Small intestine (tissue), 7 donors: ENCODE data around the gene SMIM20. TPM values are rescaled to one million over a fixed set of nuclear protein-coding genes. Genes with fewer than 3 reads are reported as not detected.
A peak's percentile ranks its signal among the peaks of the same experiment; 100 is the strongest.

Experiments used
- DNase-seq, 2 donors: peaks; one replicate each; pipeline versions ENCODE4 v3.0.0 to v3.0.0-alpha.2; 2013
- FAIRE-seq: peaks from 2 replicates; lab custom pipeline; 2012; peaks lifted over from hg19 to GRCh38; lab: Jason Lieb, UNC
- H3K27ac ChIP-seq, 3 donors: one replicate each; pipeline ENCODE4 v1.5.1; 2013; ENCODE audit warnings: low read length in 2 of 3, mild to moderate bottlenecking in 2 of 3, control low read depth in 1 of 3, inconsistent platforms in 1 of 3, low read depth in 1 of 3, moderate library complexity in 1 of 3
- H3K27me3 ChIP-seq, 3 donors: one replicate each; pipeline ENCODE4 v1.6.1; 2013; ENCODE audit warnings: low read length in 3 of 3, inconsistent platforms in 1 of 3; ENCODE audit not compliant: control insufficient read depth in 3 of 3, insufficient read depth in 3 of 3
- H3K36me3 ChIP-seq, 3 donors: one replicate each; pipeline ENCODE4 v1.6.1; 2013; ENCODE audit warnings: low read length in 3 of 3, inconsistent platforms in 1 of 3, low read depth in 1 of 3, mild to moderate bottlenecking in 1 of 3, moderate library complexity in 1 of 3; ENCODE audit not compliant: control insufficient read depth in 3 of 3, insufficient read depth in 2 of 3
- H3K4me1 ChIP-seq, 3 donors: one replicate each; pipeline ENCODE4 v1.6.1; 2013; ENCODE audit warnings: low read length in 2 of 3, inconsistent platforms in 1 of 3, low read depth in 1 of 3, mild to moderate bottlenecking in 1 of 3, moderate library complexity in 1 of 3; ENCODE audit not compliant: control insufficient read depth in 3 of 3, insufficient read depth in 2 of 3
- H3K4me3 ChIP-seq, 3 donors: one replicate each; pipeline ENCODE4 v1.5.1; 2013; ENCODE audit warnings: low read length in 3 of 3, control low read depth in 1 of 3, inconsistent platforms in 1 of 3, low read depth in 1 of 3, mild to moderate bottlenecking in 1 of 3, moderate library complexity in 1 of 3
- H3K9me3 ChIP-seq, 2 donors: one replicate each; pipeline ENCODE4 v1.6.1; 2013; ENCODE audit warnings: low read depth in 1 of 2, low read length in 1 of 2; ENCODE audit not compliant: control insufficient read depth in 2 of 2, insufficient read depth in 1 of 2
- WGBS, 3 donors: extraction: QIAGEN DNeasy Blood & Tissue Kit; methylation state at CpG; one replicate each; pipeline ENCODE4 v1.1.7; 2013; 5-methylcytosine and 5-hydroxymethylcytosine counted together
- polyA plus RNA-seq, 4 donors: library from polyadenylated mRNA; stranded (reverse) in 3 of 4; unstranded in 1 of 4; fragments of 200-250 nt in 3 of 4; fragments of 120-200 nt in 1 of 4; gene quantifications; one replicate each; pipeline versions ENCODE4 v1.2.1 to v1.2.3, GENCODE V29; 2013
- donor health status: healthy with polysubstance abuse.
- donor health status: control.
- donor health status: control.
- donor health status: Bipolar disorder and iron deficiency.
- donor health status: healthy.

Gene SMIM20
- polyA plus RNA-seq, 4 donors = 50.1 to 101 (median 75.5) TPM

GRCh38 chr4:25874655-25875054, 39.4 kb upstream of the SMIM20 start:
- H3K4me1 ChIP-seq = no peaks in the 10 kb centered on the region
- WGBS, 3 donors = 79 to 90% (median 82%) methylated on average over 3 of the region's 3 CpGs
- H3K36me3 ChIP-seq = no peaks in the 10 kb centered on the region
- FAIRE-seq = no peak
- no peaks in the 10 kb centered on the region for H3K9me3 ChIP-seq
- H3K27me3 ChIP-seq = no peaks in the 10 kb centered on the region
- no peak for DNase-seq
- H3K4me3 ChIP-seq = no peak overlapping the region
- H3K27ac ChIP-seq = no peak overlapping the region

GRCh38 chr4:25875281-25875745, 38.7 kb upstream of the SMIM20 start:
- FAIRE-seq (no peak), DNase-seq (no peak)
- no peaks in the 10 kb centered on the region for H3K27me3 ChIP-seq
- no peaks in the 10 kb centered on the region for H3K36me3 ChIP-seq
- 87 to 97% (median 97%) methylated on average over 7 of the region's 7 CpGs for WGBS, 3 donors
- no peak overlapping the region for H3K4me3 ChIP-seq
- no peaks in the 10 kb centered on the region for H3K4me1 ChIP-seq
- peak overlapping the region in 1 of 3 donors; percentile 57 for H3K27ac ChIP-seq
- H3K9me3 ChIP-seq = no peaks in the 10 kb centered on the region

GRCh38 chr4:25878676-25879075, 35.3 kb upstream of the SMIM20 start:
- Histone ChIP-seq H3K27ac (no peak overlapping the region), H3K9me3 (no peaks in the 10 kb centered on the region), H3K27me3 (no peaks in the 10 kb centered on the region), H3K36me3 (no peaks in the 10 kb centered on the region), H3K4me3 (no peak overlapping the region), H3K4me1 (no peaks in the 10 kb centered on the region)
- DNase-seq (no peak), FAIRE-seq (no peak)
- 57 to 68% (median 67%) methylated on average over 9 of the region's 9 CpGs for WGBS, 3 donors

- DNase-seq (no peak), FAIRE-seq (no peak)
- no peak overlapping the region for H3K4me3 ChIP-seq
- WGBS, 3 donors = 73 to 92% (median 74%) methylated on average over 9 of the region's 9 CpGs
- H3K9me3 ChIP-seq = no peaks in the 10 kb centered on the region
- H3K36me3 ChIP-seq = no peaks in the 10 kb centered on the region
- H3K4me1 ChIP-seq = no peaks in the 10 kb centered on the region
- no peak overlapping the region for H3K27ac ChIP-seq
- no peaks in the 10 kb centered on the region for H3K27me3 ChIP-seq
Measured at GRCh38 chr4:25879091-25879584, 34.9 kb upstream of the SMIM20 start.

GRCh38 chr4:25879587-25879986, 34.4 kb upstream of the SMIM20 start:
- no peak for DNase-seq
- FAIRE-seq = no peak
- WGBS, 3 donors = 92 to 95% (median 94%) methylated on average over 6 of the region's 6 CpGs
- no peaks in the 10 kb centered on the region for H3K27me3 ChIP-seq
- no peak overlapping the region for H3K4me3 ChIP-seq
- H3K27ac ChIP-seq = peak overlapping the region in 1 of 3 donors; percentile 39
- no peaks in the 10 kb centered on the region for H3K9me3 ChIP-seq
- H3K36me3 ChIP-seq = no peaks in the 10 kb centered on the region
- H3K4me1 ChIP-seq = no peaks in the 10 kb centered on the region

GRCh38 chr4:25879991-25880651, 33.9 kb upstream of the SMIM20 start:
- Histone ChIP-seq H3K4me3 (no peak overlapping the region), H3K27me3 (no peaks in the 10 kb centered on the region), H3K4me1 (no peaks in the 10 kb centered on the region), H3K36me3 (no peaks in the 10 kb centered on the region), H3K27ac (peak overlapping the region in 1 of 3 donors; percentile 39), H3K9me3 (no peaks in the 10 kb centered on the region)
- FAIRE-seq (no peak), DNase-seq (no peak)
- 65 to 79% (median 77%) methylated on average over 7 of the region's 7 CpGs for WGBS, 3 donors

GRCh38 chr4:25881193-25881592, 32.8 kb upstream of the SMIM20 start:
- no peak overlapping the region for H3K4me3 ChIP-seq
- no peak for FAIRE-seq
- no peaks in the 10 kb centered on the region for H3K9me3 ChIP-seq
- H3K36me3 ChIP-seq = no peaks in the 10 kb centered on the region
- no peak overlapping the region for H3K27ac ChIP-seq
- no peaks in the 10 kb centered on the region for H3K27me3 ChIP-seq
- H3K4me1 ChIP-seq = no peaks in the 10 kb centered on the region
- WGBS, 3 donors = 81 to 88% (median 85%) methylated on average over 4 of the region's 4 CpGs
- DNase-seq = no peak

GRCh38 chr4:25882226-25882625, 31.8 kb upstream of the SMIM20 start:
- no peak for DNase-seq
- Histone ChIP-seq H3K27ac (no peak overlapping the region), H3K27me3 (no peaks in the 10 kb centered on the region), H3K4me1 (no peaks in the 10 kb centered on the region), H3K9me3 (no peaks in the 10 kb centered on the region), H3K36me3 (no peaks in the 10 kb centered on the region), H3K4me3 (no peak overlapping the region)
- 85 to 100% (median 93%) methylated on average over 4 of the region's 4 CpGs for WGBS, 3 donors
- FAIRE-seq = no peak
